Astrocyte of the cerebellum (primary cell): Measurements from ENCODE around the gene LPCAT1.

Source experiments
- DNase-seq: peaks from one replicate; pipeline ENCODE4 v3.0.0-alpha.2; 2011; ENCODE audit warnings: low read depth
- H3K4me3 ChIP-seq: 2 replicates; pipeline ENCODE4 v1.5.1; 2011; ENCODE audit warnings: mild to moderate bottlenecking, low read depth, low read length, moderate library complexity
- in situ Hi-C: cut with HindIII; loops from 2 replicates; pipeline ENCODE4 v1.10.0; 2017; ENCODE audit warnings: low sequenced_read_pairs
- TF ChIP-seq, protein P1 (sequence below): IDR thresholded peaks from 2 replicates; pipeline ENCODE4 v1.5.1; 2012; ENCODE audit warnings: low read length, low read depth, moderate library complexity, mild to moderate bottlenecking; ENCODE audit errors: missing control alignments

The LPCAT1 gene

DNA sequence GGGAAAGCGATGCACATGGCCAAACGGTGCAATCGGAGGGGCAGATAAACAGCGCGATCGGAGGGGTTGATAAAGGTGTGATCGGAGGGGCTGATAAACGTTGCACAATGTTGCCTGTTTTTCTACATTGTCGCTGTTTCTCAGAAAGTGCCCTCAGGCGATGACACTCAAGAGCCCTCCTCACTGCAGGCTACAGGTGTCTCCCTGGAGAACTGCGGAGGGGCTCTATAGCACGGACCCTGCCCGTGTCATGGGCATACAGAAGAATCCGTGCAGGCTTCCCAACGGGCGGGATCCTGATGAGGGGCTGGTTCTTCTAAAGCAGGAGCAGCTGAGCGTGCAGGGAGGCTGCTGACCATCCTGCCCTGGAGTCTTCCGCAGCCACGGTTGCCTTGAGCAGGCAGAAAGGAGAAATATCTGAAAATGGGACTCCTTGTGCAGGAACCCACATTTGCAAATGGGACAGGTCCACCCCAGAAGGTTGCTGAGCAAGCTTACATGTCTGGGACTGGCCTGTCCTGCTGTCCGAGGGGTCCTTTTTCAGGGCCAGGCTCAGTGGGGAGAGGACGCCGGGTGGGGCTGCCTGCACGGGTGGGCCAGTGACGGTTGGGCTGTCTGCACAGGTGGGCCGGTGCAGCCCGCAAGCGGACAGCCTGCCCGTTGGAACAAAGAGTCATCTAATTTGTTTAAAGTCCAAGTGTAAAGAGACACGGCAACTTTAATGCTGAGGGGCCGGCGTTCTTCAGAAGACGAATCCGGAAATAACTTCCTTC lies 25.1 kb upstream of the LPCAT1 start:
- H3K4me3 ChIP-seq, result no peak overlapping the region
- in situ Hi-C loops, result no loop called here
- no peak for DNase-seq
- TF ChIP-seq, protein P1, sequence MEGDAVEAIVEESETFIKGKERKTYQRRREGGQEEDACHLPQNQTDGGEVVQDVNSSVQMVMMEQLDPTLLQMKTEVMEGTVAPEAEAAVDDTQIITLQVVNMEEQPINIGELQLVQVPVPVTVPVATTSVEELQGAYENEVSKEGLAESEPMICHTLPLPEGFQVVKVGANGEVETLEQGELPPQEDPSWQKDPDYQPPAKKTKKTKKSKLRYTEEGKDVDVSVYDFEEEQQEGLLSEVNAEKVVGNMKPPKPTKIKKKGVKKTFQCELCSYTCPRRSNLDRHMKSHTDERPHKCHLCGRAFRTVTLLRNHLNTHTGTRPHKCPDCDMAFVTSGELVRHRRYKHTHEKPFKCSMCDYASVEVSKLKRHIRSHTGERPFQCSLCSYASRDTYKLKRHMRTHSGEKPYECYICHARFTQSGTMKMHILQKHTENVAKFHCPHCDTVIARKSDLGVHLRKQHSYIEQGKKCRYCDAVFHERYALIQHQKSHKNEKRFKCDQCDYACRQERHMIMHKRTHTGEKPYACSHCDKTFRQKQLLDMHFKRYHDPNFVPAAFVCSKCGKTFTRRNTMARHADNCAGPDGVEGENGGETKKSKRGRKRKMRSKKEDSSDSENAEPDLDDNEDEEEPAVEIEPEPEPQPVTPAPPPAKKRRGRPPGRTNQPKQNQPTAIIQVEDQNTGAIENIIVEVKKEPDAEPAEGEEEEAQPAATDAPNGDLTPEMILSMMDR, result no peak

DNA sequence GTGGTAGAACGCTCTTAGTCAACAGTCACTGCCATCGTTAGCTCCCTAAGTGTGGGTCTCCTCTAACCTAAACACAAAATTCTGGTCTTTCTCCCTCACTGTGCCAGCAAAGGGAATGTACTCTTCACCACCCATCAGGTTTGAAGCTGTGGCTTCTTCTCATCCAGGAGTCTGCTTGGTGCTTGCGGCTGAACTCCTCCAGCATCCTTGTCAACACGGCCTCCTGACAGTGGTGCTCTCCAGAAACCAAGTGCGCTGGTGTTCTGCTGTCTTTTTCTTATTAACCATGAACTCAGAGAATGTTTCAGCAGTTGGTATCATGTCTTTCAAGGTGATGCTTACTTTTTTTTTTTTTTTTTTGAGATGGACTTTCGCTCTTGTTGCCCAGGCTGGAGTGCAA lies 23.9 kb upstream of the LPCAT1 start:
- DNase-seq, result no peak
- H3K4me3 ChIP-seq, result no peak overlapping the region
- TF ChIP-seq, protein P1, result no peak
- in situ Hi-C loops, result no loop called here

DNA sequence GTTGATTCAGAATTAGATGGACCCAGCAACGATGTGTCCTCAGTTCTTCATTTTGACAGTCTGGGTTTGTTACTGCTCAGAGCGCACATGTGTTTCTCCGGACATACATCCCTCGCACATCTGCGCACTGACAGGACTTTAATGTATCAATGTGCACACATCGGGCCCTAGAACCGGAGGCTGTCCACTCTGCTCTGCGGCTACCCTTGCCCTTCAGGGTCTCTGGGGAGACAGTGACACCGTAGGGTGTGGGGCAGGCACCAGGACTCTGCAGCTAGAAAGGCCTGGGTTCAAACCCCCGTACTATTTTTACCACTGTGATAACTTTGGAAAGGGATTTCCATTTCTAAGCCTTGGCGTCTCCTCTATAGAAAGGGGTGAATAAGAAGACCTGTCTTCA lies 23.5 kb upstream of the LPCAT1 start:
- in situ Hi-C loops, result no loop called here
- TF ChIP-seq, protein P1, result no peak
- H3K4me3 ChIP-seq, result no peak overlapping the region
- no peak for DNase-seq

DNA sequence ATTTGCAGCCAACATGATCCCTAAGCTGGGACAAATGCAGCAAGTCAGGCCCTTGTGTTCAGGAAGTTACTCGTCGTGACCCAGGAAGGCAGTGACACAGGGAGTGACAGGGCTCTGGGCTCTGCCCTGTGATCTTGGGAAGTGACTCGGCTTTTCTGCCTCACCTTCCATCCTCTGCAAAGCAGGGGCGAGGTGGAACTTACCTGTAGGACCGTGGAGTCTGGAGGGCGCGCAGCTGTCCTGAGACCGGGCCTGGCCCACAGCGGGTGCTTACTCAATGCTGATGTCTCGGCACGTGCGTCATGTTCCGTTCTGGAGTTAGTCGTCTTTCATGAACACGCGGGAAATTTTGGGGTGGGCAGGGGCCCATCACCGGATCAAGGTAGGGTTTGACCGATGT lies 22.8 kb upstream of the LPCAT1 start:
- in situ Hi-C loops, result no loop called here
- TF ChIP-seq, protein P1, result no peak
- DNase-seq, result no peak
- H3K4me3 ChIP-seq, result no peak overlapping the region

DNA sequence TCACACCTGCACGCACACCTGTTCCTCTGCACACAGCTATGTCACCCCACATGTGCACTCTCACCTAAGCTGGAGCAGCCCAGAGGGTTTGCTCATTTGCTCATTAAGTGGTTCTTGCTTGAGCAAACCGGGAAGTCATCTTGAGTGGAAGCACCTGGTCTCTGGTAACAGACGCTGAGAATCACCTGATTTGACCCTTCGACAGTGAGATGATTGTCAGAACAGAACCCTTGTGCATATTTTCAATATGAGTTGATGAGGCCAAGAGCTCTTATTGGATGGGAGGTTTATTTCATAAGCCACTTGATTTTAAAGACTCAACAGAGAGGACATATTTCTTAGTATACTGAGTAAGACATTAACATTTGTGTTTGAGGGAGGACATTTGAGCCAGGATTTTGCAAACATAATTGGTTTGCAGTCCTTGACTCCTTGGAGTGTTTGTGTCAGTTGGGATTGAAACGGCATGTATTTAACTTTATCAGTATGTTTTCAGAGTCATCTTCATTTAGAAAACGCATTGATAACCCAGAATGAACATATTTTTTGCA lies 22.1 kb upstream of the LPCAT1 start:
- no peak for DNase-seq
- in situ Hi-C loops, result no loop called here
- TF ChIP-seq, protein P1, result no peak
- no peak overlapping the region for H3K4me3 ChIP-seq

DNA sequence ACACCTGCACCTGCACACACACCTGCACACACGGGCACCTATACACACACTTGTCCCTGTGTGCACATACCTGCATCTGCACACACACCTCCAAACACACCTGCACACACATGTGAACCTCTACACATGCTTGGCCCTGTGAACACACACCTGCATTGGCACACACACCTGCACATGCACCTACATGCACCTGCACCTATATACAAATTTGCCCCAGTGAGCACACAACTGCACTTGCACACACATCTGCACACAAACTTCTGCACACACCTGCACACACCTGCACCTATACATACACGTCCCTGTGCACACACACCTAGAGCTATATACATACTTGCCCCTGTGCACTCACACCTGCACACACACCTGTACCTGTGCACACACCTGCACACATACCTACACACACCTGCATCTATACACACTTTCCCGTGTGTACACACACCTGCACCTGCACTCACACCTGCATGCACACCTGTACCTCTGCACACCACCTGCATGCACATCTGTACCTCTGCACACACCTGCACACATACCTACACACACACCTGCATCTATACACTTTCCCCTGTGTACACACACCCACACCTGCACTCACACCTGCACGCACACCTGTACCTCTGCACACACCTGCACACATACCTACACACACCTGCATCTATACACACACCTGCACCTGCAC lies 21.5 kb upstream of the LPCAT1 start:
- TF ChIP-seq, protein P1, result no peak
- no peak for DNase-seq
- in situ Hi-C loops, result no loop called here
- no peak overlapping the region for H3K4me3 ChIP-seq
